ENCODE measurements around the gene TRMT13. TPM values are rescaled to one million over a fixed set of nuclear protein-coding genes. Genes with fewer than 3 reads are reported as not detected.

The TRMT13 gene
- total RNA-seq, 8 experiments from 2014 or later, result 16.8 to 34.5 (median 22.5) TPM

DNA sequence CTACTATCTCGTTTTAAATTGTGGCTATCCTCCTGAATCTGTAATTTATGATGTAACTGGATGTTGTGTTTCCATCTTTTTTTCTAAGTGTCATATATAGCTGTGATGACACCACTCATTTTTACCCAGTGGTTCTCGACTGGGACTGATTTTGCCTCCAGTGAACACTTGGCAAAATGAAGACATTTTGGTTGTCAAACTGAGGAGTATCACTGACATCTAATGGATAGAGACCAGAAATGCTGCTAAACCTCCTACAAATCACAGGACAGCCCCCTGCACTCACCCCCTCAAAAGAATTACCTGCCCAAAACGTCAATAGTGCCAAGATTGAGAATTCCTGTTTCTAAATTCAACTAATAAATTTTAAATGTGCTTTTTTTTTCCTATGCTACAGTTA is 1.9 kb downstream of the TRMT13 start:
- H3K27ac ChIP-seq, result no peak overlapping the region
- 20 to 93% (median 81%) methylated on average over 1 to 3 of the region's 3 CpGs; no CpG with 5 or more reads in 1 of the 10 experiments for WGBS, 10 experiments
- no peak overlapping the region for H3K4me3 ChIP-seq
- ATAC-seq (replicated peaks in 6 of 8), result no peak
- in situ Hi-C loops (cut with MboI; ENCODE audit: low pct_unique_long_range_greater_than_20kb in 2 of 9, low sequenced_read_pairs in 9 of 9, unreplicated experiment in 9 of 9), result no loop called here
- H3K4me1 ChIP-seq (replicated peaks in 1 of 2), result peaks cover 13 to 15% of the 10 kb centered on the region in 2 donors

- in situ Hi-C loops (cut with MboI; ENCODE audit: low pct_unique_long_range_greater_than_20kb in 2 of 9, low sequenced_read_pairs in 9 of 9, unreplicated experiment in 9 of 9), result no loop called here
Measured at GRCh38 chr1:100137602-100138001, 4.6 kb downstream of the TRMT13 start.

DNA sequence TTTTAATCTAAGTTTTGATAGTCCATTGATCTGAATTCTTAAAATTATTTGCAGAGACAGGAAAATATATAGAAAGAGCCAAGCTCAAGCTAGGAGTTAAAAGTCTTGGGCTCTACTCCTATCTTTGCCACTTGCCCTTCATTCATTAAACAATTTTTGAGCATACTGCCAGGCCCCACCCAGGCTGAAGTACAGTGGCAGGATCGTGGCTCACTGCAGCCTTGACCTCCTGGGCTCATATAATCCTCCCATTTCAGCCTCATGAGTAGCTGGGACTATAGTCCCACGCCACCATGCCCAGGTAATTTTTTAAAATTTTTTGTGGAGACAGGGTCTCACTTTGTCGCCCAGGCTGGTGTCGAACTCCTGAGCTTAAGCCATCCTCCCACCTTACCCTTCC is 8.2 kb downstream of the TRMT13 start:
- Histone ChIP-seq H3K27ac (no peak overlapping the region), H3K4me3 (no peak overlapping the region), H3K4me1 (replicated peaks in 1 of 2) (no peaks in the 10 kb centered on the region)
- in situ Hi-C loops (cut with MboI; ENCODE audit: low pct_unique_long_range_greater_than_20kb in 2 of 9, low sequenced_read_pairs in 9 of 9, unreplicated experiment in 9 of 9), result no loop called here
- no peak for ATAC-seq (replicated peaks in 6 of 8)
- 33 to 100% (median 92%) methylated on average over 1 to 4 of the region's 4 CpGs for WGBS, 10 experiments

More at GRCh38 chr1:100137602-100138001, 4.6 kb downstream of the TRMT13 start:
- Histone ChIP-seq H3K4me3 (no peak overlapping the region), H3K27ac (no peak overlapping the region), H3K4me1 (replicated peaks in 1 of 2) (peaks cover 6 to 8% of the 10 kb centered on the region in 2 donors)
- no peak for ATAC-seq (replicated peaks in 6 of 8)
- WGBS, 10 experiments, result 88 to 100% (median 100%) methylated on average over 2 of the region's 2 CpGs; no CpG with 5 or more reads in 4 of the 10 experiments

GRCh38 chr1:100142343-100142742 is 9.4 kb downstream of the TRMT13 start:
- Histone ChIP-seq H3K27ac (no peak overlapping the region), H3K4me3 (no peak overlapping the region), H3K4me1 (replicated peaks in 1 of 2) (no peaks in the 10 kb centered on the region)
- in situ Hi-C loops (cut with MboI; ENCODE audit: low pct_unique_long_range_greater_than_20kb in 2 of 9, low sequenced_read_pairs in 9 of 9, unreplicated experiment in 9 of 9), result no loop called here
- 77 to 100% (median 92%) methylated on average over 2 to 3 of the region's 3 CpGs; no CpG with 5 or more reads in 1 of the 10 experiments for WGBS, 10 experiments
- ATAC-seq (replicated peaks in 6 of 8), result no peak

DNA sequence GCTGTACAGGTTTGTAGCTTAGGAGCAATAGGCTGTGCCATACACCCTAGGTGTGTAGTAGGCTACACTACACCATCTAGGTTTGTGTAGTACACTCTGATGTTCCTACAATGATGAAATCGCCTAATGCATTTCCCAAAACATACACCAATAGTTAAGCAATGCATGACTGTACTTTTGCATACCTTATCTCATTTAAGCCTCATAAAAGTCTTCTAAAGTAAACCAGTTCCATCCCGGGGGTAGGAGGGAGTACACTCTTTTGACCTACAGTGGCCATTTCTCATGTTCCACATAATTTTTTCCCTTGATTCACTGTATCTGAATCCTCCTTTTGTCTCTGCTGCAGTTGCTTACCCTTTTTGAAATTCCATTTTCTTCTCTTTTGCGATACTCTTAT is 12.2 kb downstream of the TRMT13 start:
- WGBS, 10 experiments, result 90 to 100% (median 96%) methylated on average over 2 to 3 of the region's 3 CpGs; no CpG with 5 or more reads in 1 of the 10 experiments
- in situ Hi-C loops (cut with MboI; ENCODE audit: low pct_unique_long_range_greater_than_20kb in 2 of 9, low sequenced_read_pairs in 9 of 9, unreplicated experiment in 9 of 9), result no loop called here
- Histone ChIP-seq H3K27ac (no peak overlapping the region), H3K4me3 (no peak overlapping the region), H3K4me1 (replicated peaks in 1 of 2) (no peaks in the 10 kb centered on the region)
- no peak for ATAC-seq (replicated peaks in 6 of 8)

GRCh38 chr1:100146958-100147357 is 14.0 kb downstream of the TRMT13 start:
- no peak overlapping the region for H3K27ac ChIP-seq
- H3K4me3 ChIP-seq, result no peak overlapping the region
- no peak for ATAC-seq (replicated peaks in 6 of 8)
- 86 to 100% (median 94%) methylated on average over 1 of the region's 1 CpG; no CpG with 5 or more reads in 2 of the 10 experiments for WGBS, 10 experiments
- in situ Hi-C loops (cut with MboI; ENCODE audit: low pct_unique_long_range_greater_than_20kb in 2 of 9, low sequenced_read_pairs in 9 of 9, unreplicated experiment in 9 of 9), result no loop called here
- no peaks in the 10 kb centered on the region for H3K4me1 ChIP-seq (replicated peaks in 1 of 2)

- no peaks in the 10 kb centered on the region for H3K4me1 ChIP-seq (replicated peaks in 1 of 2)
- no peak overlapping the region for H3K4me3 ChIP-seq
- in situ Hi-C loops (cut with MboI; ENCODE audit: low pct_unique_long_range_greater_than_20kb in 2 of 9, low sequenced_read_pairs in 9 of 9, unreplicated experiment in 9 of 9), result no loop called here
- no peak overlapping the region for H3K27ac ChIP-seq
- no peak for ATAC-seq (replicated peaks in 6 of 8)
- WGBS, 10 experiments, result 0 to 100% (median 85%) methylated on average over 1 to 4 of the region's 4 CpGs
Measured at GRCh38 chr1:100147875-100148274, 14.9 kb downstream of the TRMT13 start.

DNA sequence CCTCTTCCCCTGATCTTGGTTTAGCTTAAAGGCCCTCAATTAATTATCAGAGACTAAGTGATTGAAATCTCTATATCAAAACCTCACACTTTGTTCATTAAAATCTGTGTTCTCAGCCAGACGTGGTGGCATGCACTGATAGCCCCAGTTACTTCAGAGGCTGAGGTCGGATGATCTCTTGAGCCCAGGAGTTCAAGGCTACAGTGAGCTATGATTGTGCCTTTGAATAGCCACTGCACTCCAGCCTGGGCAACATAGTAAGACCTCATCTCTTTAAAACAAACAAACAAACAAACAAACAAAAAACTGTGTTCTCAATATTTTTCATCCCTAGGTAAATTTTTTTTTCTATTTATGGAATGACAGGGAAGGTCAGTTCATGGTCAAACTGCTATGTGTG is 18.7 kb downstream of the TRMT13 start:
- ATAC-seq (replicated peaks in 6 of 8), result no peak
- in situ Hi-C loops (cut with MboI; ENCODE audit: low pct_unique_long_range_greater_than_20kb in 2 of 9, low sequenced_read_pairs in 9 of 9, unreplicated experiment in 9 of 9), result no loop called here
- no peaks in the 10 kb centered on the region for H3K4me1 ChIP-seq (replicated peaks in 1 of 2)
- H3K4me3 ChIP-seq, result no peak overlapping the region
- 7 to 100% (median 76%) methylated on average over 1 to 2 of the region's 2 CpGs; no CpG with 5 or more reads in 3 of the 10 experiments for WGBS, 10 experiments
- H3K27ac ChIP-seq, result no peak overlapping the region

DNA sequence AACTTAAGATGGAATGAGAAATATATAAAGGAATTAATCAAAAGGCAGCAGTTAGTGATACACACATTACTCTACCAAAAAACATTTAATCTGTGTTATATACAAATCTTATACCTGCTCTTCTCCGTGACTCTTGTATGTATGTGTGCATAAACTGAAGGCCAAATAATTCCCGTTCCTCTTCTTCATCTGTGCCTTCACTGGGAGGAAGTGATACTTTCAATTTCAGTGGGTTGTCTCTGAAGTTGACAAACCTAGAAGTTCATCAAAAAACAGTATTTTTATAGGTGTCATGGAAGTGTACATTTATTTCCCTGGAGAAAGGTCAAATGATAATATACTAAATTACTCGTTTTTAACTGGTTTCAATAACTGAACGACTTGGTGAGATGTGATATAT is 19.3 kb downstream of the TRMT13 start:
- 80 to 100% (median 93%) methylated on average over 1 to 4 of the region's 4 CpGs for WGBS, 10 experiments
- Histone ChIP-seq H3K27ac (no peak overlapping the region), H3K4me1 (replicated peaks in 1 of 2) (no peaks in the 10 kb centered on the region), H3K4me3 (no peak overlapping the region)
- ATAC-seq (replicated peaks in 6 of 8), result no peak
- in situ Hi-C loops (cut with MboI; ENCODE audit: low pct_unique_long_range_greater_than_20kb in 2 of 9, low sequenced_read_pairs in 9 of 9, unreplicated experiment in 9 of 9), result no loop called here

GRCh38 chr1:100162881-100163280 is 29.9 kb downstream of the TRMT13 start:
- no peak for ATAC-seq (replicated peaks in 6 of 8)
- in situ Hi-C loops (cut with MboI; ENCODE audit: low pct_unique_long_range_greater_than_20kb in 2 of 9, low sequenced_read_pairs in 9 of 9, unreplicated experiment in 9 of 9), result no loop called here
- Histone ChIP-seq H3K4me3 (no peak overlapping the region), H3K4me1 (replicated peaks in 1 of 2) (peaks cover 4 to 5% of the 10 kb centered on the region in 2 donors), H3K27ac (no peak overlapping the region)

DNA sequence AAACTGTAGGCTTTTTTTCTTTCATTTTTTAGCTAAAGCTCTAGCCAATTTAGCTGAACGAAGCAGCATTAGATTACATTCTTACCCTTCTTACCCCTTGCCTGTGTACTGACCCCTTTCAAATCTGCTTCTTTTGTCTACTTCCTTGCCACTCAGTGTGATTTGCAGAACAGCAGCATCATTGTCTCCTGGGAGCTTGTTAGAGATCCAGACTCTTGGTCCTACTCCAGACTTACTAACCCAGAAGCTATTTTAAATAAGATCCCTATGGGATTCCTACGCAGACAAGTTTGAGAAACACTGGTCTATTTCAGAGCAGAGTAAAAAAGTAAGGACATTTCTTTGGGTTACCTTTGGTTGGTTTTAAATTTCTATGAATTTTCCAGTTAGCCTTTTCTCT is 31.3 kb downstream of the TRMT13 start:
- no peak overlapping the region for H3K4me3 ChIP-seq
- peak in 4 of 8 experiments; percentile 29 to 71 (median 60) for ATAC-seq (replicated peaks in 6 of 8)
- peaks cover 4 to 5% of the 10 kb centered on the region in 2 donors for H3K4me1 ChIP-seq (replicated peaks in 1 of 2)
- WGBS, 10 experiments, result 17 to 78% (median 46%) methylated on average over 1 to 2 of the region's 2 CpGs; no CpG with 5 or more reads in 1 of the 10 experiments
- H3K27ac ChIP-seq, result no peak overlapping the region
- in situ Hi-C loops (cut with MboI; ENCODE audit: low pct_unique_long_range_greater_than_20kb in 2 of 9, low sequenced_read_pairs in 9 of 9, unreplicated experiment in 9 of 9), result no loop called here

DNA sequence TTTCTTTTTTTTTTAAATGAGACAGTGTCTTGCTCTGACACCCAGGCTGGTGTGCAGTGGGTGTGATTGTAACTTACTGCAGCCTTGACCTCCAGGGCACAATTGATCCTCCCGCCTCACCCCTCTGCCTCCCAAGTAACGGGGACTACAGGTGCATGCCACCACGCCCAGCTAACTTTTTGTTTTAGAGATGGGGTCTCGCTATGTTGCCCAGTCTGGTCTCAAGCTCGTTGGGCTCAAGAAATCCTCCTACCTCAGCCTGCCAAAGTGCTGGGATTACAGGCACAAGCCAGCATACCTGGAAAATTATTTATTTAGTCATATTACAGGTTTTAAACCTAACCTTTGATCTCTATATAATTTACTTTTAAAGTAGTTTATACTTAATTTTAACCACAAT is 31.7 kb downstream of the TRMT13 start:
- 62 to 100% (median 92%) methylated on average over 1 to 5 of the region's 5 CpGs; no CpG with 5 or more reads in 2 of the 10 experiments for whole genome bisulfite sequencing, 10 experiments
- in situ Hi-C loops (cut with MboI; ENCODE audit: low pct_unique_long_range_greater_than_20kb in 2 of 9, low sequenced_read_pairs in 9 of 9, unreplicated experiment in 9 of 9), result no loop called here
- H3K4me1 ChIP-seq (replicated peaks in 1 of 2), result peaks cover 4 to 5% of the 10 kb centered on the region in 2 donors
- ATAC-seq (replicated peaks in 6 of 8), result no peak
- H3K27ac ChIP-seq, result no peak overlapping the region
- H3K4me3 ChIP-seq, result no peak overlapping the region

- Histone ChIP-seq H3K4me1 (replicated peaks in 1 of 2) (peaks cover 4 to 5% of the 10 kb centered on the region in 2 donors), H3K27ac (no peak overlapping the region), H3K4me3 (no peak overlapping the region)
- no peak for ATAC-seq (replicated peaks in 6 of 8)
- in situ Hi-C loops (cut with MboI; ENCODE audit: low pct_unique_long_range_greater_than_20kb in 2 of 9, low sequenced_read_pairs in 9 of 9, unreplicated experiment in 9 of 9), result no loop called here
- WGBS, 10 experiments, result 78 to 100% (median 95%) methylated on average over 1 to 2 of the region's 2 CpGs
Measured at GRCh38 chr1:100168051-100168450, 35.1 kb downstream of the TRMT13 start.

DNA sequence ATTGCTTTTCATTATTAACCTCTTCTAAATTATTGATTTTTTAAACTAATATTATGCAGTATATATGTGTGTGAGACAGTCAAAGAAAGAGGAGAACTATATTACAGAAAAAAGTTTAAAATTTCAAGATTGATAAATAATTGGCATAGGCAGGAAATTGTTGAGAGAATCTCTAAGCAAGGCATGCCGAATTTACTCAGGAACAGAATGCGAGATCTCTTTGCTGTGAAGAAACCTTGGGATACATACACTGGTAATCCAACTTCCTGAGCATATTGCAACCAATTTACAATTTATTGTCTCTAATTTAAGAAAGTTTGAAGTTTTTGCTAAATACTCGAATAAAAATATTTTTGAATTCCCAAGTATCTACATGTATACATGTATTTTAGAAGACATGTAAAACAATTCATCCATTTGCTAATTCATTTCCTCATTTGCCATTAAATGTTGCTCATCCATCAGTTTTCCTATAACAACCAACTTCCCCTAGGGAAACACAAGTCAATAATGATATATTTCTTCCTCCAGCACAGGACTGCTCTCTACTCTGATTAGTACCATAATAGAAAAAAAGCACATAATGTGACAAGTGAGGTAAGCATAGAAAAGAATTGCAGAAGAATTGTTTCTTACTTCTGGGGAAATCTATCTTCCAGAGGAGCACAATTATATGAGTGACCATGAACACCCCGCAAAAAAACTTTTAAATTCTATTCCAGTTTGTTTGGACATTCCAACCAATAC is 44.5 kb downstream of the TRMT13 start:
- Histone ChIP-seq H3K4me3 (no peak overlapping the region), H3K4me1 (replicated peaks in 1 of 2) (peaks cover 7 to 8% of the 10 kb centered on the region in 2 donors), H3K27ac (no peak overlapping the region)
- WGBS, 10 experiments, result 42 to 92% (median 87%) methylated on average over 2 to 4 of the region's 4 CpGs
- ATAC-seq (replicated peaks in 6 of 8), result peak in 4 of 8 experiments; percentile 21 to 83 (median 78)
- in situ Hi-C loops (cut with MboI; ENCODE audit: low pct_unique_long_range_greater_than_20kb in 2 of 9, low sequenced_read_pairs in 9 of 9, unreplicated experiment in 9 of 9), result loop anchor here in 1 of 9 experiments (25.0 kb wide), 1 partner anchor 90 kb away; no protein-coding TSS in a partner anchor
